ENCODE data around the gene CLRN1. TPM values are rescaled to one million over a fixed set of nuclear protein-coding genes. Genes with fewer than 3 reads are reported as not detected.

The CLRN1 gene
- total RNA-seq, 1 donor from 2014 or later, result not detected

DNA sequence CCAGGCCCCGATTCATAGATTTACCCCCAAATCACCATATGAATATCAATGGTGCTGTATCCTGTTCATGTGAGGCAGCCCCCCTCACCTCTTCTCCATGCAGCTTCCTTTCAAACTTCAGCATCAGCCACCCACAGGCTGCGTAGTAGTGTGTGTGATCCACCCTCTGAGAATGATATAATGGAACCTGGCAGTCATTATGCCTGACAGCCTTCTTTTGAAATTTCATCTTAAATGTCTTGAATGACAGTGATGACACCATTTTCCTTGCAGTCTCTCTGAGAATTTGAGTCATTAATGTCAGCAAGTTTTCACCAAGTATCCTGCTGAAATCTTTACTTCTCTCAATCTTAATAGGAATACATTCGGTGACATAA is 3.5 kb upstream of the CLRN1 start:
- DNase-seq (ENCODE audit: low spot score), result no peak

GRCh38 chr3:150975086-150975991 is 2.8 kb upstream of the CLRN1 start:
- DNase-seq (ENCODE audit: low spot score), result no peak

DNA sequence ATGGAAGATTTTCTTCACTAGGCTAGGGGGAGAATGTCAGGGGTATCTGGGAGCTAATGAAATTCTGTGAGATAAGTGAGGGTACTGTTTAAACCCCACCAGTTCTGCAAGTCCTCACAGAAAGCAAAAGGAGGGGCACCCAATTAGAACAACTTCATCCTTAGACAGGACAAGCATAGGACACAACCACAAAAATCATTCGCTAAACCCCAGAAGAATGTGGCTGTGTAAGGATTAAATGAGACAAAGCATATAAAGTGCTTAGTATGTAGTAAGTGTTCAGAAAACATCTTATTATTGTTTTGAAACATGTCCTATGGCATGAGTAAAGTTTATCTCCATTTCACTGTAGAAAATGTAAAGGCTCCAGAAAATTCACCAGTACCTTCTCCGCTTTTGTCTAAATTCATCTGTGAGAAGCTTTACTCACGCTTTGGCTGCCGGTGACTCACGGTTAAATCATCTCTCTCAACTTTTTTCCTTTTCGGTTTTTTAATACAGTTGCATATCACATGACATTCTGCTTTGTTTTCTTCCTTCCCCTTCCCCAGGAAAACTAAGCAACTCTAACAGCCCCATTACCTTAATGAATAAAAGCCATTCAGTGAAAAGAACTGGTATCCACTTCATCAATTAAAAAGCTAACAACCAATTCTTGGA is 1.7 kb downstream of the CLRN1 start:
- no peak for DNase-seq (ENCODE audit: low spot score)

DNA sequence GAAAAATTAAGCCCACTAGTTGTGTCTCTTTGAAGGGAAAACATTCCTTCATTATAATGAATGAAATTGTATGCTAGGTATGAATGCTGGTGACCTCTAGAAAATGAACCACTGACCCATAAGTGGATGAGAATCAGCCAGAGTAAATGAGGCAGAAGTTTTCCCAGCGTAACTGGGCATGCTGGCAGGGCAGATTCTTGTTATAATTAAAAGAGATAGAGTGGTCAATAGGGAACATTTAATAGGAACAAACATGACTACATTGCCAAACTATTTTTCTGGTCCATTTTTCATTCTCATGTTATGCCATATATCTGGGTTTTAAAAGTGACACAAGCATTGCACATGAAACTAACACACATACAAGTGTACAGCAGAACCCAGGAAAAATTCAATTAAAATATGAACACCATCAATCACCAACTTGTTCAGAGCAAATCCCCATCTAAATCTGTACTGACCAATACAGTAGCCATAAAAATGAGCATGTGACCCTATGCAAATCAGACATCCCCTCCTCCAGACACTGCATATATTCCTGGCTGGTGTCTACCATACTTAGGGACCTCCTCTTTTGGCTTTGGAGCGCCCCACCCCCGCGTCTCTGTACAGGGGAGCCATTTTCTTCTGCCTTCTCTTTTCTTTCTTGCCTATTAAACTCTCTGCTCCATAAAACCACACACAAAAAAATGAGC is 4.0 kb downstream of the CLRN1 start:
- DNase-seq (ENCODE audit: low spot score), result no peak

DNA sequence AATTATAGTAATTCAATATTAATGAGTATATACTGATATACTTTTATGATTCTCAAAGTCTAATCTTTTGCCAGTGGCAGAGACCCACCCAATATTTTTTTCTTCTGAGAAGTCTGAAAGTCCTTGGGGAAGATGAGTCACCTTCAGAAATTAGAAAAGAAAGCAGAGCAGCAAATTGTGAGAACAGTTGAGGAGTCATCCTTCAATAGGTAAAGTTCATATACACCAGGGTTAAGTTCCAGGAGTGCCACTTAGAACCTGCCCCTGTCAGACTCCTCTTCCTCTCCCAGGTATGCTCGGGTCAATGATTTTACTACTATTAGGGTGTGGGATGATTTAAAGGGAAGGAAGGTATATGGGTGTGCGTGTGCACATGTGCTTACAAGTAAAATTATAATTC is 7.1 kb downstream of the CLRN1 start:
- no peak for DNase-seq (ENCODE audit: low spot score)

GRCh38 chr3:150961949-150962348 is 10.6 kb downstream of the CLRN1 start:
- no peak for DNase-seq (ENCODE audit: low spot score)

DNA sequence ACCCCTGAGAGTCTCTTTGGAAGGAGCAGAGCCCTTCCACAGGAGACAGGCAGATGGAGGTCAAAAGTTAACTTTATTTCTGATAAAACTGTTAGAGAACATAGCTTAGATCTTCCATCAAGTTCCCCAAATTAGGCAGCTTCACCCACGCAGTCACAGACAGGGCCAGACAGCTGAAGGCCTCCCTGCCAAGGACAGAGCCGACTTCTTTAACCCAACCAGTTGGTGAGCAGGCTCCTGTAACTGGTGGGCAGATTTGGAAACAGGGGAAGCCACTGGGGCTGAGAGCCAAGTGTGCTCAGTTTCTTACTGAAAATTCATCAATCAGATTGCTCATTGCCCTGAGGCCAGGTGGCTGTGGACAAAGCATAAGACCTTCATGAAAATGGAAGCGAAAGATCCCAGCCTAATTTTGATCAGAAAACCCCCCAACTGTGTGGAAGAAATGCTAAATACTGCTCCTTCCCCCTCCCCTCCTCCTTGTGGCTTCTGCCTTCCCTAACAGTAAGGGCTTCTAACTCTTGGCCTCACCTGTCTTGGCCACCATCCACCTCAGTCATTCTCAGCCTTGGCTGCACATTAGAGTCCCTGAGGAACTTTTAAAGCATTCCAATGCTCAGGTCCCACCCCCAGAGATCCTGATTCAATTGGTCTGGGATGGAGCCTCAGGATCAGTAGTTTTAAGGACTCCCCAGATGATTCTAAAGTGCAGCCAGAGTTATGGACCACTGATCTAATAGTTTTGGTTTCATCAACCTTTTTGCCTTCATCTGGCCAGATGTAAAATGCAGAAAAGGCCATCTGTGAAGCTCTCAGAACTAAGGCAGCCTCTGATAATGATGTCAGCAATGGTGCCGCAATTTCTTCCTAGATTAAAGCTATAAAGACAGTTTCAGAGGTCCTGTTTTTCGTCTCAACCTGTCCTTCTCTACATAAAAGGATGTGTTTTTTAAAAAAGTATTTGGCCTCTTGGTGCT is 11.5 kb downstream of the CLRN1 start:
- no peak for DNase-seq (ENCODE audit: low spot score)

DNA sequence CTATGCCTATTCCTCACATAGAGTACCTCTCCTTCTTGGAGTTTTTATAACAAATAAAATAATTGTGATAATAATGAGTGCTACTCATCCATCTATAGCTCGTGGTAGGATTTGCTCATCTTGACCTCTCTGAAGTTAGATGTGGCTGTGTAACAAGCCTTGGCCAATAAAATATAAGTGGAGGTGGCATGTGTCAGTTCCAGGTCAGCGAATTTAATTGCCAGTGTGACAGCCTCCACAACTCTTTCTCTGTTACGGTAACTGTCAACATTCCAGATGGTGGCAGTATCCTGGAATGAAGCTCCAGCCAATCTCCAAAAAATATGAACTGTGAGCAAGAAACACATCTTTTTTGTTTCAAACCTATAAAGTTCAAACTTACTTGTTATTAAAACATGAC is 13.8 kb downstream of the CLRN1 start:
- DNase-seq (ENCODE audit: low spot score), result no peak

DNA sequence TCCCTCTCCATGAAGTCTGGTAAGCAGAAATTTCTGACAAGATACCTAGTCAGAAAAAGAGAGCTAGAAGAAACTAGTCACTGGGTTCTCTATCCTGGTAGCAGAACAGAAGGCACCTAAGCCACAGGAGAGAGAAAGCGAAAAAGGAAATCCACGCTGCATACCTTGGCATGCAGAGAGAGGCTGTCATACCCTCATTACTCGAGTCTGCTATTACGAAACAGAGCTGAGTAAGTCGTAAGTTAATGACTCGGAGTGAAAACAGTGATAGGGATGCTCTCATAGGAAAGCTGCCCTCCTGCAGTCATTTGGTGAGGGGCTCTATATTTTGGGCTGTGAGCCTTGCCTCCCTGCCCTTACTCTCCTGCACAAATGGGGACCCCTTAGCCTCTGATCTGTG is 16.2 kb downstream of the CLRN1 start:
- no peak for DNase-seq (ENCODE audit: low spot score)

GRCh38 chr3:150951923-150952322 is 20.6 kb downstream of the CLRN1 start:
- DNase-seq (ENCODE audit: low spot score), result no peak

DNA sequence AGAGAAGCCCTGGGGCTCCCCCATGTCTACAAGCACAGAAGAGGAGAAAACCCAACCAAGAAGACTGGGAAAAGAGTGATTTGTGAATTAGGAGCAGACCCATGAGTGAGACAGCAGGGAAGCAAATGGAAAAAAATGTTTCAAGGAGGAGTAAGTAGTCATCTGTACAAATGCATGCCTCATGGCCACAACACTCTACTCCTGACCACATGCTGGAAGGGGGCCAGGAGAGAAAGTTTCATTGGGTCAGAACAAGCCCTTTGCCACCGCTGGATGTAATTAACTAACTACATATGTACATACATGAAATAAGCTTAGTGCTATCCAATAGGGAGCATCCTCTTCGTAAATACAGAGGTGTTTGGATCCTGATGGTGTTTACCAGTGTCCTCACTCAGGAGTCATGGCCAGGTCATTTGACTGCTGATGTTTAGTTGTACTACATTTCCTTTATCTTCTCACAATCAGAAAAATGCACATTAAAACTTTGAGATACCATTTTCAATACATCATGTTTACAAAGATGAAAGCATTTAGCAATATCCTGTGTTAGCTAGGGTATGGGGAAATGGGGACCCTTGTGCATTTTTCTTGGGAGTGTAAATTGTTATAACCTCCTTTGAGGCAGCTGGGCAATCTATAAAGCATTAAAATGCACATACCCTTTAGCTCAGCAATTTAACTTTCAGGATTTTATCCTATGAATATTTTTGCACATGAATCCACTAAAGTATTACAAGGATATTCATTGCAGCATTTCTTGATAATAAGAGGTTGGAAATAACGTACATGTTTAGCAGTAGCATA is 27.1 kb downstream of the CLRN1 start:
- DNase-seq (ENCODE audit: low spot score), result no peak

- no peak for DNase-seq (ENCODE audit: low spot score)
Measured at GRCh38 chr3:150942221-150942620, 30.3 kb downstream of the CLRN1 start.

DNA sequence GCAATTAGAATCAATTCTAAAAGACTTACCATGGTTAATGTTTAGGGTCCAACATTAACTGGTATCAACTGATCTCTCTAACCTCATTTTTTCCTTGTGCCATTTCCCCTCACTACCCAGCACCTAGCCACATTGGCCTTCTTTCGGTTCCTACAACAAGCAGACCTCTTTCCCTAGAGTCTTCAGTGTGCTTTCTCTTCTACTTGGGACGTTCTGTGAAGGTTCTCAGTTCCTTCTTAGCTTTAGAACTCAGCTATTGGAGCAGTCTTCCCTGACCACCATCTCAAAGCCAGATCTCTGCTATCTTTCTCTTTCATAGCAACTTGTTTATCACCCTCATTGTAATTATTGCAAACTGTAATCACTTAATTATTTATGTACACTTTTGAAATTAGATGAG is 35.8 kb downstream of the CLRN1 start:
- DNase-seq (ENCODE audit: low spot score), result no peak

DNA sequence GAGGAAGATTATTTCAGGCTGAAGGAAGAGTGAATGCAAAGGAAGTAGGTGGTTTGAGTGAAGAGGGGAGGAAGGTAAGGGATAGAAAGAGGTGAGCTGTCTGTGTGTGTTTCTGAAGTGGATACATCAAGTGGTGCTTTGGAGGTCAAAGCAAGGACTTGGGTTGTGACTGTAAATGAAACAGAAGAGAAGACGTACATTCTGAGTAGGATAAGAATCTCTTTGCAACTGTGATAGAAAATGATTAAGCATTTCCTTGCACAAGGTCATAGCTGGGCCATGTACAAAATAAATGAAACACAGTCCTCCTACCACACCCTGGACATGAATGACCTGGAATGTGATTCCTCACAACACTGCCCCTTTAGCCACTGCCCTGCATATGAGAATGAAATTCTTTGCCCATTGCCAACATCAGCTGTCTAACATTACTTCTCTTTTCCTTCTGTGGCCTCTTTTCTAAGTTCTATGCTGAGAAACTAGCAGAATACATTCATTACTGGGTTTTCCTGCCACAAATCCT is 39.0 kb downstream of the CLRN1 start:
- DNase-seq (ENCODE audit: low spot score), result no peak

DNA sequence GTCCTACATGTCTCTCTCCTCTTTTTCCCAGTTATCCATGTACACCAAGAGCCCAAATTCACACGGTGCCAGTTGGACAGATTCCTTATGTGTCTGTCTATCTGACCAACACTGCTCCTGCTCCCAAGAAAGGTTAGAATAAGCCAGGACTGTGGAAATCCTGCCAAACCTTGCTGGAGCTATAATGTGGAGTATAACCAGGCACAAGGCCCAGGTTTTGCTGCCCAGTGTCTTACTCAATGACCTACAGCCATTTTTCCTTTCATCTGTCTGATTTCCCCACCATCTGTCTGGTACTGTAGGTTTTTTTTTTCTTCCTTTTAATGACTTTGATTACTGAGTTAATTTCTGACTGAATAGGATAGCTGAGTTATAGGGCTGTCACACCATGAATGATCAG is 40.8 kb downstream of the CLRN1 start:
- DNase-seq (ENCODE audit: low spot score), result no peak

- no peak for DNase-seq (ENCODE audit: low spot score)
Measured at GRCh38 chr3:150930839-150931238, 41.7 kb downstream of the CLRN1 start.

GRCh38 chr3:150928234-150928633 is 44.3 kb downstream of the CLRN1 start:
- no peak for DNase-seq (ENCODE audit: low spot score)

GRCh38 chr3:150926328-150926727 is 46.2 kb downstream of the CLRN1 start:
- no peak for DNase-seq (ENCODE audit: low spot score)

DNA sequence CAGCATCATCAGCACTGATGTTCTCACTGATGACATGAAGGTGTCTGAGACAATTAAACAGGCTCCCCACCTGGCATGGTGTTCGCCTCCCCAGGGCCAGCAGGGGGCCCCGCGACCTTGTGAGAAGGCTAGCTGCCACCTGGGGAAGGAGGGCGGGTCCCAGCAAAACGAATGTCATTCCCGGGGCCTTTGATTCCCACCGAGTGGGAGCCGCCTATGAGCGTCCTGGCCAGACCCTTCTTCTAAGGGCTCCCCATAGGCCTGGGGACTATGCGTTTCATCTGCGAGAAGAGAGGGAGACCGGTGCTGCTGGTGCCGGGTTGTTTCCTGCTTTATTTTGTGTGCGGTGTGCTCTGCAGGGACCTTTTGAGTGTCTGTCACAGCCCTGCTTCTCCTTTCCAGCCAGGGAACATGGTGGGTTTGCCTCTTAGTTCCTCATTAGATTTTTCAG is 46.8 kb downstream of the CLRN1 start:
- no peak for DNase-seq (ENCODE audit: low spot score)

DNA sequence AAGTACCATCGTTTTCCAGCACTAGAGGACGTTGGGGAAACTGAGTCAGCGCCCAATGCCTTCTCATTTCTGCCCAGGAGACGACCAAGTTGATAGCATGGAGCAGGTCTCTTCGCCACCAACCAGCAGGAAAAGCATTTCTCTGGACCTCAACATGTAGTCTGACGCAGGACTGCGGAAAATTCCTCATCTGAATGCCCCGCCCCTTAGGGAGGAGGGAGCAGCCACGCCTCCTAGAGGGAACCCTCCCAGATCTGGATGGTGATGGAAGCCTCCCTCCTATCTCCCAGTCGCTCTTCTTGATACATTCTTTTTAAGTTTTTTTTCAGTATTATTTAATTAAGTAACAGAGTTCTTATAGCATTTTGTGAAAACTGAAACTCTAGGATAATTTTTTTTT is 49.9 kb downstream of the CLRN1 start:
- no peak for DNase-seq (ENCODE audit: low spot score)

Data from ureter (tissue), 1 donor.